ENCODE data around the gene SAMD9L. TPM values are rescaled to one million over a fixed set of nuclear protein-coding genes. Genes with fewer than 3 reads are reported as not detected.
A peak's percentile ranks its signal among the peaks of the same experiment; 100 is the strongest.

The SAMD9L gene
- total and polyA plus RNA-seq, 2 experiments from 2014 or later: not detected

DNA sequence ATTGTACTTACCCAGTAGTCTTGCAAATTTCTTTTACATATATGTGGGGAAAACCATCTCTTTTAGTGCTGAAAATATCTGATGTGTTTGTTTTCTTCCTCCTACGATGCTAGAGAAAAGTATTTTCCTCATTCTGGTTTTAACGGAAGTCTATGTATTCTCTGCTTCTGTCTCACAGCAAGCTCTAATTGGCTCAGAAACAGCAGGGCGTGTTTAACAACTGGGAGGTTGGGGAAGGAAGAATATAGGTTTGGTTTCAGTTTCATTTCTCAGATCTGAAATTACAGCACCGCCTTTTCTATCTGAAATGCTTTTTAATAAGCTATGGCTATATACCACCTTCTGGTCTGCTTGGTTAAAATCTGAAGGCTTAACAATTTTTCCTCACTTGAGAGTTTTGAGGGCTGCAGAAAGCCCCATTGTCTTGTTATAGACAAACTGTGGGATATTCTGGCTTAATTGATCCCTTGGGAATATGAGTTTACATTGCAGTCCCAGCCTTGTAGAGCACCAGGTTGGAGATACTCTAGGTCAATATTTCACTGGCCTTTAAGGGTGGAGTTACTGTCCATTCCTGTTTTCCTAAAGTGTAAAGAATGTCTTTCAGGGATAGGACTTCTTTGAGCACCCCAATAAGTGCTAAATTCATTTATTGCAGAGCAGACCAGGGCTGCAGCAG is 30.2 kb downstream of the SAMD9L start, which contains the start of gene SAMD9:
Gene SAMD9, minus strand, starts transcription at position 128 of the 679 bp plus-strand sequence. CDS start 11,882 bp downstream, outside the sequence.
- Mint-ChIP-seq H3K9me3 (peaks cover 8% of the 10 kb centered on the region; the same call in 1 of the 3 replicates), H3K27ac (no peak within 1 kb of the TSS; the same call in 1 of the 2 replicates), H3K36me3 (ENCODE audit: low read depth) (no peaks in the 10 kb centered on the region), H3K27me3 (ENCODE audit: insufficient read depth, low read depth, poor library complexity) (no peaks in the 10 kb centered on the region), H3K4me1 (no peaks in the 10 kb centered on the region; the same call in 2 of the 3 replicates), H3K4me3 (no peak within 1 kb of the TSS)
- peak; percentile 28 for DNase-seq (ENCODE audit: low spot score)
- Histone ChIP-seq H3K4me2 (no peak within 1 kb of the TSS), H3K9me2 (ENCODE audit: insufficient read depth) (no peaks in the 10 kb centered on the region; the same call in 1 of the 2 replicates), H4K20me1 (replicated peaks; ENCODE audit: insufficient read depth) (no peaks in the 10 kb centered on the region), H3K27me3 (ENCODE audit: insufficient read depth) (no peaks in the 10 kb centered on the region), H2AFZ (peak within 1 kb of the TSS; percentile 38), H3F3A (replicated peaks; ENCODE audit: low read depth) (no peaks in the 10 kb centered on the region), H3K4me1 (ENCODE audit: insufficient read depth) (no peaks in the 10 kb centered on the region), H3K27ac (ENCODE audit: low read depth) (no peak within 1 kb of the TSS), H3K79me2 (replicated peaks; ENCODE audit: insufficient read depth) (no peaks in the 10 kb centered on the region), H3K36me3 (ENCODE audit: insufficient read depth) (no peaks in the 10 kb centered on the region), H3K4me3 (no peak within 1 kb of the TSS)
- ATAC-seq: no peak
- no peak for TF ChIP-seq EZH2phosphoT487 (IDR thresholded peaks at IDR 0.05; ENCODE audit: unreplicated experiment)
- no peak for TF ChIP-seq ETS1 (IDR thresholded peaks at IDR 0.05)
- no peak for TF ChIP-seq NANOG (IDR thresholded peaks at IDR 0.05; ENCODE audit: borderline replicate concordance)
- TF ChIP-seq STAT1 (IDR thresholded peaks at IDR 0.05; ENCODE audit: unreplicated experiment): no peak
- TF ChIP-seq ZNF114 (CRISPR knock-in tag; IDR thresholded peaks at IDR 0.05): no peak
- no peak for TF ChIP-seq EZH2 (IDR thresholded peaks at IDR 0.05; ENCODE audit: low read depth, unreplicated experiment)
- no peak for TF ChIP-seq CREB1 (CRISPR knock-in tag; IDR thresholded peaks at IDR 0.05; ENCODE audit: low read depth)
- TF ChIP-seq, protein P1, sequence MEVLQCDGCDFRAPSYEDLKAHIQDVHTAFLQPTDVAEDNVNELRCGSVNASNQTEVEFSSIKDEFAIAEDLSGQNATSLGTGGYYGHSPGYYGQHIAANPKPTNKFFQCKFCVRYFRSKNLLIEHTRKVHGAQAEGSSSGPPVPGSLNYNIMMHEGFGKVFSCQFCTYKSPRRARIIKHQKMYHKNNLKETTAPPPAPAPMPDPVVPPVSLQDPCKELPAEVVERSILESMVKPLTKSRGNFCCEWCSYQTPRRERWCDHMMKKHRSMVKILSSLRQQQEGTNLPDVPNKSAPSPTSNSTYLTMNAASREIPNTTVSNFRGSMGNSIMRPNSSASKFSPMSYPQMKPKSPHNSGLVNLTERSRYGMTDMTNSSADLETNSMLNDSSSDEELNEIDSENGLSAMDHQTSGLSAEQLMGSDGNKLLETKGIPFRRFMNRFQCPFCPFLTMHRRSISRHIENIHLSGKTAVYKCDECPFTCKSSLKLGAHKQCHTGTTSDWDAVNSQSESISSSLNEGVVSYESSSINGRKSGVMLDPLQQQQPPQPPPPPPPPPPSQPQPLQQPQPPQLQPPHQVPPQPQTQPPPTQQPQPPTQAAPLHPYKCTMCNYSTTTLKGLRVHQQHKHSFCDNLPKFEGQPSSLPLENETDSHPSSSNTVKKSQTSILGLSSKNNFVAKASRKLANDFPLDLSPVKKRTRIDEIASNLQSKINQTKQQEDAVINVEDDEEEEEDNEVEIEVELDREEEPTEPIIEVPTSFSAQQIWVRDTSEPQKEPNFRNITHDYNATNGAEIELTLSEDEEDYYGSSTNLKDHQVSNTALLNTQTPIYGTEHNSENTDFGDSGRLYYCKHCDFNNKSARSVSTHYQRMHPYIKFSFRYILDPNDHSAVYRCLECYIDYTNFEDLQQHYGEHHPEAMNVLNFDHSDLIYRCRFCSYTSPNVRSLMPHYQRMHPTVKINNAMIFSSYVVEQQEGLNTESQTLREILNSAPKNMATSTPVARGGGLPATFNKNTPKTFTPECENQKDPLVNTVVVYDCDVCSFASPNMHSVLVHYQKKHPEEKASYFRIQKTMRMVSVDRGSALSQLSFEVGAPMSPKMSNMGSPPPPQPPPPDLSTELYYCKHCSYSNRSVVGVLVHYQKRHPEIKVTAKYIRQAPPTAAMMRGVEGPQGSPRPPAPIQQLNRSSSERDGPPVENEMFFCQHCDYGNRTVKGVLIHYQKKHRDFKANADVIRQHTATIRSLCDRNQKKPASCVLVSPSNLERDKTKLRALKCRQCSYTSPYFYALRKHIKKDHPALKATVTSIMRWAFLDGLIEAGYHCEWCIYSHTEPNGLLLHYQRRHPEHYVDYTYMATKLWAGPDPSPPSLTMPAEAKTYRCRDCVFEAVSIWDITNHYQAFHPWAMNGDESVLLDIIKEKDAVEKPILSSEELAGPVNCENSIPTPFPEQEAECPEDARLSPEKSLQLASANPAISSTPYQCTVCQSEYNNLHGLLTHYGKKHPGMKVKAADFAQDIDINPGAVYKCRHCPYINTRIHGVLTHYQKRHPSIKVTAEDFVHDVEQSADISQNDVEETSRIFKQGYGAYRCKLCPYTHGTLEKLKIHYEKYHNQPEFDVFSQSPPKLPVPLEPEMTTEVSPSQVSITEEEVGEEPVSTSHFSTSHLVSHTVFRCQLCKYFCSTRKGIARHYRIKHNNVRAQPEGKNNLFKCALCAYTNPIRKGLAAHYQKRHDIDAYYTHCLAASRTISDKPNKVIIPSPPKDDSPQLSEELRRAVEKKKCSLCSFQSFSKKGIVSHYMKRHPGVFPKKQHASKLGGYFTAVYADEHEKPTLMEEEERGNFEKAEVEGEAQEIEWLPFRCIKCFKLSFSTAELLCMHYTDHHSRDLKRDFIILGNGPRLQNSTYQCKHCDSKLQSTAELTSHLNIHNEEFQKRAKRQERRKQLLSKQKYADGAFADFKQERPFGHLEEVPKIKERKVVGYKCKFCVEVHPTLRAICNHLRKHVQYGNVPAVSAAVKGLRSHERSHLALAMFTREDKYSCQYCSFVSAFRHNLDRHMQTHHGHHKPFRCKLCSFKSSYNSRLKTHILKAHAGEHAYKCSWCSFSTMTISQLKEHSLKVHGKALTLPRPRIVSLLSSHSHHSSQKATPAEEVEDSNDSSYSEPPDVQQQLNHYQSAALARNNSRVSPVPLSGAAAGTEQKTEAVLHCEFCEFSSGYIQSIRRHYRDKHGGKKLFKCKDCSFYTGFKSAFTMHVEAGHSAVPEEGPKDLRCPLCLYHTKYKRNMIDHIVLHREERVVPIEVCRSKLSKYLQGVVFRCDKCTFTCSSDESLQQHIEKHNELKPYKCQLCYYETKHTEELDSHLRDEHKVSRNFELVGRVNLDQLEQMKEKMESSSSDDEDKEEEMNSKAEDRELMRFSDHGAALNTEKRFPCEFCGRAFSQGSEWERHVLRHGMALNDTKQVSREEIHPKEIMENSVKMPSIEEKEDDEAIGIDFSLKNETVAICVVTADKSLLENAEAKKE (CRISPR knock-in tag; IDR thresholded peaks at IDR 0.05): no peak
- TF ChIP-seq ZNF331 (CRISPR knock-in tag; IDR thresholded peaks at IDR 0.05; ENCODE audit: low read depth): no peak
- no peak for TF ChIP-seq CTCF (conservative IDR thresholded peaks at IDR 0.05; ENCODE audit: low read depth in 2 of 2)
- TF ChIP-seq POLR2AphosphoS5 (IDR thresholded peaks at IDR 0.05; ENCODE audit: low read depth): no peak
- no peak for TF ChIP-seq JUNB (IDR thresholded peaks at IDR 0.05; ENCODE audit: unreplicated experiment)
- TF ChIP-seq, protein P2, sequence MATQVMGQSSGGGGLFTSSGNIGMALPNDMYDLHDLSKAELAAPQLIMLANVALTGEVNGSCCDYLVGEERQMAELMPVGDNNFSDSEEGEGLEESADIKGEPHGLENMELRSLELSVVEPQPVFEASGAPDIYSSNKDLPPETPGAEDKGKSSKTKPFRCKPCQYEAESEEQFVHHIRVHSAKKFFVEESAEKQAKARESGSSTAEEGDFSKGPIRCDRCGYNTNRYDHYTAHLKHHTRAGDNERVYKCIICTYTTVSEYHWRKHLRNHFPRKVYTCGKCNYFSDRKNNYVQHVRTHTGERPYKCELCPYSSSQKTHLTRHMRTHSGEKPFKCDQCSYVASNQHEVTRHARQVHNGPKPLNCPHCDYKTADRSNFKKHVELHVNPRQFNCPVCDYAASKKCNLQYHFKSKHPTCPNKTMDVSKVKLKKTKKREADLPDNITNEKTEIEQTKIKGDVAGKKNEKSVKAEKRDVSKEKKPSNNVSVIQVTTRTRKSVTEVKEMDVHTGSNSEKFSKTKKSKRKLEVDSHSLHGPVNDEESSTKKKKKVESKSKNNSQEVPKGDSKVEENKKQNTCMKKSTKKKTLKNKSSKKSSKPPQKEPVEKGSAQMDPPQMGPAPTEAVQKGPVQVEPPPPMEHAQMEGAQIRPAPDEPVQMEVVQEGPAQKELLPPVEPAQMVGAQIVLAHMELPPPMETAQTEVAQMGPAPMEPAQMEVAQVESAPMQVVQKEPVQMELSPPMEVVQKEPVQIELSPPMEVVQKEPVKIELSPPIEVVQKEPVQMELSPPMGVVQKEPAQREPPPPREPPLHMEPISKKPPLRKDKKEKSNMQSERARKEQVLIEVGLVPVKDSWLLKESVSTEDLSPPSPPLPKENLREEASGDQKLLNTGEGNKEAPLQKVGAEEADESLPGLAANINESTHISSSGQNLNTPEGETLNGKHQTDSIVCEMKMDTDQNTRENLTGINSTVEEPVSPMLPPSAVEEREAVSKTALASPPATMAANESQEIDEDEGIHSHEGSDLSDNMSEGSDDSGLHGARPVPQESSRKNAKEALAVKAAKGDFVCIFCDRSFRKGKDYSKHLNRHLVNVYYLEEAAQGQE (IDR thresholded peaks at IDR 0.05; ENCODE audit: unreplicated experiment): no peak

Measured in GM23338 (cell line).